ENCODE data around the gene CYBB.

DNA sequence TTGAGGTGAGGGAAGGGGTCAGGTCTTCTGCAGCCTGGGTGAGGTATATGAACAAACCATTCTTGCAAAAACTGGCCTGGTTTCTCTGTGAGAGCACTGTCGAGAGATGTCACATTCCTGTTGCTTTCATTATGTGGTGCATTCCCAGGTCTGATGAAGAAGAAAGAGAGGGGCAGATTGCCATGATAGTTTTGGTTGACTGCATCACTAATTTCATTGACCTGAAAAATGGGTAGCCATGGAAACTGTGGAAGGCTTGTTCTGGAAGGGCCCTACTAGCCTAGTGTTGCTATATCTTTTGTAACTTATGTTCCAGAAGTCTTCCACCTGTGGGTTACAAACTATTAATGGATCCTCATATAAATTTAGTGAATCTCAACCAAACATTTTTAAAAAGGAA lies 32.9 kb upstream of the CYBB start:
- TF ChIP-seq EZH2 (IDR thresholded peaks at IDR 0.05; ENCODE audit: borderline replicate concordance) (no peak), EZH2phosphoT487 (IDR thresholded peaks at IDR 0.05; ENCODE audit: low read depth, severe bottlenecking, unreplicated experiment) (no peak)
- TF ChIP-seq, protein P1, sequence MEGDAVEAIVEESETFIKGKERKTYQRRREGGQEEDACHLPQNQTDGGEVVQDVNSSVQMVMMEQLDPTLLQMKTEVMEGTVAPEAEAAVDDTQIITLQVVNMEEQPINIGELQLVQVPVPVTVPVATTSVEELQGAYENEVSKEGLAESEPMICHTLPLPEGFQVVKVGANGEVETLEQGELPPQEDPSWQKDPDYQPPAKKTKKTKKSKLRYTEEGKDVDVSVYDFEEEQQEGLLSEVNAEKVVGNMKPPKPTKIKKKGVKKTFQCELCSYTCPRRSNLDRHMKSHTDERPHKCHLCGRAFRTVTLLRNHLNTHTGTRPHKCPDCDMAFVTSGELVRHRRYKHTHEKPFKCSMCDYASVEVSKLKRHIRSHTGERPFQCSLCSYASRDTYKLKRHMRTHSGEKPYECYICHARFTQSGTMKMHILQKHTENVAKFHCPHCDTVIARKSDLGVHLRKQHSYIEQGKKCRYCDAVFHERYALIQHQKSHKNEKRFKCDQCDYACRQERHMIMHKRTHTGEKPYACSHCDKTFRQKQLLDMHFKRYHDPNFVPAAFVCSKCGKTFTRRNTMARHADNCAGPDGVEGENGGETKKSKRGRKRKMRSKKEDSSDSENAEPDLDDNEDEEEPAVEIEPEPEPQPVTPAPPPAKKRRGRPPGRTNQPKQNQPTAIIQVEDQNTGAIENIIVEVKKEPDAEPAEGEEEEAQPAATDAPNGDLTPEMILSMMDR (IDR thresholded peaks at IDR 0.05; ENCODE audit: poor library complexity): no peak

Data from hepatocyte (in vitro differentiated cells).